HepG2 (cell line): ENCODE results near the gene TRIM28. TPM values are rescaled to one million over a fixed set of nuclear protein-coding genes. Genes with fewer than 3 reads are reported as not detected.
A peak's percentile ranks its signal among the peaks of the same experiment; 100 is the strongest.

Source experiments
- FOSL2 ChIP-seq: sonication (generic); formaldehyde crosslinking; IDR thresholded peaks from 2 replicates; pipeline ENCODE4 v1.4.0; 2020; ENCODE audit warnings: missing genetic modification reagents
- GABPB1 ChIP-seq: IDR thresholded peaks from 2 replicates; pipeline ENCODE4 v1.6.1; 2016; ENCODE audit warnings: mild to moderate bottlenecking, missing genetic modification reagents, moderate library complexity, missing compliant biosample characterization
- HNF4G ChIP-seq, 2 experiments: sonication (generic) in 1 of 2; formaldehyde crosslinking in 1 of 2; IDR thresholded peaks; 2 replicates each; pipeline versions ENCODE4 v1.4.0 to v1.6.1; 2011 to 2020; ENCODE audit warnings: borderline replicate concordance in 2 of 2, low read depth in 2 of 2, mild to moderate bottlenecking in 2 of 2, low read length in 1 of 2, missing genetic modification reagents in 1 of 2, moderate library complexity in 1 of 2
- JDP2 ChIP-seq: sonication (generic); formaldehyde crosslinking; IDR thresholded peaks from 2 replicates; pipeline ENCODE4 v1.8.1; 2022; ENCODE audit warnings: missing genetic modification reagents, borderline replicate concordance
- PHF20 ChIP-seq: sonication (generic); formaldehyde crosslinking; IDR thresholded peaks from 2 replicates; pipeline ENCODE4 v1.5.0; 2020; ENCODE audit warnings: mild to moderate bottlenecking, missing genetic modification reagents
- PHF21A ChIP-seq: sonication (generic); formaldehyde crosslinking; IDR thresholded peaks from 2 replicates; pipeline ENCODE4 v1.5.0; 2020; ENCODE audit warnings: mild to moderate bottlenecking, missing genetic modification reagents
- RELA ChIP-seq: sonication (generic); formaldehyde crosslinking; IDR thresholded peaks from 2 replicates; pipeline ENCODE4 v1.4.0; 2020; ENCODE audit warnings: missing genetic modification reagents
- SIX4 ChIP-seq: sonication (generic); formaldehyde crosslinking; IDR thresholded peaks from 2 replicates; pipeline ENCODE4 v1.4.0; 2020; ENCODE audit warnings: missing genetic modification reagents
- ZNF30 ChIP-seq: sonication (generic); formaldehyde crosslinking; IDR thresholded peaks from 2 replicates; pipeline ENCODE4 v1.5.0; 2020; ENCODE audit warnings: mild to moderate bottlenecking, missing genetic modification reagents
- ZNF318 ChIP-seq: sonication (generic); formaldehyde crosslinking; IDR thresholded peaks from 2 replicates; pipeline ENCODE4 v1.4.0; 2020; ENCODE audit warnings: mild to moderate bottlenecking, missing genetic modification reagents
- ZNF646 ChIP-seq: sonication (generic); formaldehyde crosslinking; IDR thresholded peaks from 2 replicates; pipeline ENCODE4 v1.9.0; 2021; ENCODE audit warnings: mild to moderate bottlenecking, missing genetic modification reagents
- ZNF670 ChIP-seq: sonication (generic); formaldehyde crosslinking; IDR thresholded peaks from 2 replicates; pipeline ENCODE4 v1.8.0; 2022; ENCODE audit warnings: mild to moderate bottlenecking, missing genetic modification reagents, borderline replicate concordance
- ZNF780A ChIP-seq: sonication (generic); formaldehyde crosslinking; IDR thresholded peaks from 2 replicates; pipeline ENCODE4 v1.8.0; 2022; ENCODE audit warnings: mild to moderate bottlenecking, missing genetic modification reagents, moderate library complexity
- polyA plus RNA-seq, 8 experiments: library from polyadenylated mRNA; depleted of rRNA in 3 of 8; stranded (reverse) in 7 of 8; unstranded in 1 of 8; fragments of >200 nt; fragmentation: Illumina TruSeq in 4 of 8; extraction: Trizol in 4 of 8; gene quantifications; 2 replicates each; pipeline versions ENCODE4 v1.2.1 to v1.2.3, GENCODE V29; 2011 to 2016; ENCODE audit warnings: low read depth in 4 of 8, missing spikeins in 1 of 8, mixed read lengths in 1 of 8; ENCODE audit not compliant: insufficient read depth in 1 of 8
- total RNA-seq, 5 experiments: library from RNA; depleted of rRNA; stranded (reverse); fragments of >200 nt; fragmentation: Illumina TruSeq; extraction: Trizol; gene quantifications; 2 replicates each; pipeline ENCODE4 v1.2.3, GENCODE V29; 2016; ENCODE audit warnings: low read depth in 1 of 5

TRIM28 gene
- total and polyA plus RNA-seq, 2 of the 13 experiments (the other 11 are each of a cell fraction or from before 2014, with no cell fraction given): 361 to 439 TPM

- no peak; the same call in 1 of the 2 replicates for TF ChIP-seq ZNF318 (CRISPR knock-in tag)
- TF ChIP-seq SIX4 (CRISPR knock-in tag): peak; percentile 63; the same call in 1 of the 2 replicates
- peak; percentile 43; the same call in 1 of the 2 replicates for TF ChIP-seq ZNF30 (CRISPR knock-in tag)
- no peak for TF ChIP-seq ZNF780A
- TF ChIP-seq JDP2 (CRISPR knock-in tag): no peak
- TF ChIP-seq ZNF646 (CRISPR knock-in tag): no peak
- peak; percentile 98 for TF ChIP-seq PHF20
- peak; percentile 39; the same call in 1 of the 2 replicates for TF ChIP-seq ZNF670 (CRISPR knock-in tag)
- no peak; the same call in 1 of the 2 replicates for TF ChIP-seq RELA (CRISPR knock-in tag)
- no peak for TF ChIP-seq HNF4G (IDR thresholded peaks at IDR 0.05; ENCODE audit: borderline replicate concordance, low read depth, low read length)
- TF ChIP-seq HNF4G (CRISPR knock-in tag; IDR thresholded peaks at IDR 0.05; ENCODE audit: borderline replicate concordance, low read depth): peak; percentile 67
- peak; percentile 98 for TF ChIP-seq GABPB1 (CRISPR knock-in tag)
- peak; percentile 58 for TF ChIP-seq FOSL2 (CRISPR knock-in tag)
- TF ChIP-seq PHF21A (CRISPR knock-in tag): peak; percentile 62; the same call in 1 of the 2 replicates
Observed at GRCh38 chr19:58499021-58499927, 44.6 kb upstream of the TRIM28 start (continued).
